K562 (cell line): Measurements from ENCODE around the gene RBM26. TPM values are rescaled to one million over a fixed set of nuclear protein-coding genes. Genes with fewer than 3 reads are reported as not detected.

Experiments used
- ATAC-seq: fragments of 200-7000 bp; cut with Tn5 transposase; 3 replicates; pipeline ENCODE4 v1.9.1; 2020; ENCODE audit warnings: moderate library complexity
- BruUV-seq: library from RNA; stranded (reverse); fragments of 400-500 nt; replicated peaks from 2 replicates; lab custom pipeline; 2021; lab: Mats Ljungman, UMichigan
- CTCF ChIA-PET: fragments of 300-600 bp; formaldehyde crosslinking; extraction: SDS; loops from one replicate; lab custom pipeline; 2021; ENCODE audit warnings: low intra/inter-chr PET ratio; lab: Yijun Ruan, JAX
- POLR2A ChIA-PET: fragments of 300-600, 350-650 bp; sonication (Branson Sonifier 250); formaldehyde crosslinking; extraction: SDS; loops from one replicate; lab custom pipeline; 2021; ENCODE audit warnings: antibody characterized with exemption, inconsistent platforms; lab: Yijun Ruan, JAX
- DNase-seq, 4 experiments: peaks; one replicate each; pipeline versions ENCODE4 v3.0.0 to v3.0.0-alpha.2; 2011 to 2018; ENCODE audit warnings: low spot score in 3 of 4, mixed read lengths in 3 of 4; ENCODE audit errors: extremely low read depth in 1 of 4
- FAIRE-seq: peaks from 2 replicates; lab custom pipeline; 2011; peaks lifted over from hg19 to GRCh38; lab: Jason Lieb, UNC
- H2AFZ ChIP-seq: 2 replicates; pipeline ENCODE4 v1.6.0; 2011; ENCODE audit warnings: low read depth, low read length, control low read depth, inconsistent platforms
- H3K27ac ChIP-seq: fragments of 200-600 bp; 3 replicates; pipeline ENCODE4 v1.8.0; 2011; ENCODE audit warnings: low read depth, mild to moderate bottlenecking, control low read depth, inconsistent platforms, low read length, moderate library complexity, mixed read lengths; ENCODE audit errors: extremely low read depth
- H3K27me3 ChIP-seq, 2 experiments: fragments of 300-600 bp in 1 of 2; 2 replicates in 1 of 2; 3 replicates in 1 of 2; pipeline versions ENCODE4 v1.6.0 to v1.8.0; 2011; ENCODE audit warnings: inconsistent platforms in 2 of 2, low read length in 2 of 2, mild to moderate bottlenecking in 1 of 2, mixed read lengths in 1 of 2, moderate library complexity in 1 of 2; ENCODE audit not compliant: control insufficient read depth in 2 of 2, insufficient read depth in 2 of 2
- H3K36me3 ChIP-seq: fragments of 300-600 bp; 3 replicates; pipeline ENCODE4 v1.8.0; 2011; ENCODE audit warnings: mild to moderate bottlenecking, low read length, inconsistent platforms; ENCODE audit not compliant: control insufficient read depth, insufficient read depth
- H3K4me1 ChIP-seq, 2 experiments: fragments of 200-600 bp in 1 of 2; replicated peaks in 1 of 2; 2 replicates in 1 of 2; 3 replicates in 1 of 2; pipeline versions ENCODE4 v1.5.1 to v1.8.0; 2011; ENCODE audit warnings: inconsistent platforms in 2 of 2, low read length in 2 of 2, mild to moderate bottlenecking in 1 of 2, mixed read lengths in 1 of 2, moderate library complexity in 1 of 2; ENCODE audit not compliant: control insufficient read depth in 2 of 2, insufficient read depth in 2 of 2
- H3K4me2 ChIP-seq: 2 replicates; pipeline ENCODE4 v1.6.1; 2011; ENCODE audit warnings: low read length, control low read depth, inconsistent platforms, mixed read lengths; ENCODE audit not compliant: insufficient read depth
- H3K4me3 ChIP-seq: fragments of 200-600 bp; sonication (generic), shearing (Covaris generic); 2 replicates; pipeline ENCODE4 v1.5.1; 2016; ENCODE audit warnings: control low read depth, inconsistent platforms
- H3K79me2 ChIP-seq: fragments of 200-600 bp; 3 replicates; pipeline ENCODE4 v1.8.0; 2011; ENCODE audit warnings: low read length, inconsistent platforms; ENCODE audit not compliant: control insufficient read depth, insufficient read depth
- H3K9ac ChIP-seq, 2 experiments: 2 replicates each; pipeline versions ENCODE4 v1.6.0 to v1.6.1; 2011; ENCODE audit warnings: low read depth in 2 of 2, low read length in 2 of 2, control low read depth in 1 of 2, inconsistent platforms in 1 of 2, mild to moderate bottlenecking in 1 of 2, mixed read lengths in 1 of 2; ENCODE audit not compliant: insufficient read depth in 1 of 2
- H3K9me1 ChIP-seq: one replicate; pipeline ENCODE4 v1.6.0; 2011; ENCODE audit warnings: inconsistent platforms, mild to moderate bottlenecking, low read length, moderate library complexity; ENCODE audit not compliant: control insufficient read depth, insufficient read depth
- H3K9me3 ChIP-seq: replicated peaks from 2 replicates; pipeline ENCODE4 v1.5.1; 2011; ENCODE audit warnings: low read depth, low read length, inconsistent platforms; ENCODE audit not compliant: control insufficient read depth, insufficient read depth
- H4K20me1 ChIP-seq: replicated peaks from 2 replicates; pipeline ENCODE4 v1.6.1; 2011; ENCODE audit warnings: low read length, inconsistent platforms, mixed read lengths; ENCODE audit not compliant: control insufficient read depth, insufficient read depth
- BACH1 ChIP-seq: fragments of 200-800 bp; sonication (Bioruptor generic); IDR thresholded peaks from 2 replicates; pipeline ENCODE4 v1.6.1; 2016; ENCODE audit warnings: missing genetic modification characterization, missing compliant biosample characterization
- C11orf30 ChIP-seq: fragments of 450-650 bp; IDR thresholded peaks from 2 replicates; pipeline ENCODE4 v1.6.1; 2016; ENCODE audit warnings: low read depth, mild to moderate bottlenecking
- CBX2 ChIP-seq: fragments of 200-600 bp; sonication (generic); IDR thresholded peaks from one replicate; pipeline ENCODE4 v1.6.1; 2012; ENCODE audit warnings: mild to moderate bottlenecking, low read length, inconsistent platforms; ENCODE audit not compliant: insufficient read depth, poor library complexity, severe bottlenecking
- CHD2 ChIP-seq: IDR thresholded peaks from 2 replicates; pipeline ENCODE4 v1.6.1; 2011; ENCODE audit warnings: low read depth, low read length
- CTCFL ChIP-seq: IDR thresholded peaks from 2 replicates; pipeline ENCODE4 v1.6.1; 2011; ENCODE audit warnings: borderline replicate concordance, low read depth, mild to moderate bottlenecking, moderate library complexity, low read length; ENCODE audit not compliant: insufficient read depth, poor library complexity, severe bottlenecking
- DNMT1 ChIP-seq: fragments of 450-650 bp; IDR thresholded peaks from 2 replicates; pipeline ENCODE4 v1.6.1; 2016; ENCODE audit warnings: antibody characterized with exemption, mild to moderate bottlenecking
- FOXA3 ChIP-seq, 2 experiments: fragments of 450-650 bp in 1 of 2; sonication (generic) in 1 of 2; formaldehyde crosslinking; IDR thresholded peaks in 1 of 2; conservative IDR thresholded peaks in 1 of 2; 2 replicates each; pipeline versions ENCODE4 v1.4.0 to v1.8.0; 2020 to 2022; ENCODE audit warnings: mild to moderate bottlenecking in 2 of 2, missing genetic modification reagents in 1 of 2
- MAFF ChIP-seq: IDR thresholded peaks from 2 replicates; pipeline ENCODE4 v1.6.1; 2012; ENCODE audit warnings: low read length, improper control_type of control experiment
- MAFG ChIP-seq: fragments of 450-650 bp; conservative IDR thresholded peaks from 2 replicates; pipeline ENCODE4 v1.6.1; 2016; ENCODE audit warnings: missing genetic modification characterization, missing compliant biosample characterization
- MAFK ChIP-seq: IDR thresholded peaks from 2 replicates; pipeline ENCODE4 v1.6.1; 2011; ENCODE audit warnings: low read length, improper control_type of control experiment
- OTX1 ChIP-seq: fragments of 450-650 bp; formaldehyde crosslinking; IDR thresholded peaks from 2 replicates; pipeline ENCODE4 v1.4.0; 2022; ENCODE audit warnings: mild to moderate bottlenecking
- ZNF133 ChIP-seq: fragments of 250-450 bp; sonication (Bioruptor Pico); IDR thresholded peaks from 2 replicates; pipeline ENCODE4 v1.4.0; 2020; ENCODE audit warnings: mild to moderate bottlenecking
- ZNF316 ChIP-seq: fragments of 450-650 bp; IDR thresholded peaks from 2 replicates; pipeline ENCODE4 v1.6.1; 2016
- WGBS: fragments of 100-300 bp; shearing (Covaris generic); methylation state at CpG from one replicate; pipeline ENCODE4 v1.1.6; 2016; ENCODE audit warnings: low coverage, mixed read lengths; ENCODE audit not compliant: insufficient coverage; ENCODE audit errors: missing lambda C conversion rate; 5-methylcytosine and 5-hydroxymethylcytosine counted together
- in situ Hi-C: fragments of 300-500 bp; cut with MboI; formaldehyde crosslinking; loops from 4 replicates; pipeline ENCODE4 v1.15.0; 2018; ENCODE audit warnings: inconsistent platforms, mixed read lengths
- intact Hi-C: fragments of 100-400 bp; cut with micrococcal nuclease; formaldehyde crosslinking; loops from 2 replicates; pipeline ENCODE4 v1.14.2; 2022
- polyA plus RNA-seq, 8 experiments: library from polyadenylated mRNA; depleted of rRNA in 4 of 8; stranded (reverse) in 5 of 8; unstranded in 3 of 8; fragments of >200 nt; fragmentation: Nextera tagmentation in 2 of 8; fragmentation: Illumina TruSeq in 1 of 8; extraction: Ambion mirVana in 2 of 8; extraction: Trizol in 1 of 8; gene quantifications; 2 replicates each; pipeline versions ENCODE4 v1.2.1 to v1.2.3, GENCODE V29; 2011 to 2014; ENCODE audit warnings: inconsistent platforms in 1 of 8, missing spikeins in 1 of 8
- total RNA-seq, 7 experiments: library from RNA; depleted of rRNA in 6 of 7; stranded (reverse); fragments of >200 nt in 6 of 7; fragmentation: Illumina TruSeq in 2 of 7; extraction: Trizol in 2 of 7; gene quantifications; 2 replicates each; pipeline versions ENCODE4 v1.2.1 to v1.2.3, GENCODE V29; 2011 to 2021; ENCODE audit warnings: low replicate concordance in 1 of 7

The RBM26 gene
- total and polyA plus RNA-seq, 9 of the 15 experiments (the other 6 are each of a cell fraction or from before 2014, with no cell fraction given) = 10.0 to 42.4 (median 26.4) TPM

GRCh38 chr13:79328510-79328909, 77.5 kb downstream of the RBM26 start:
- 100% methylated on average over 1 of the region's 1 CpG for WGBS
- no peaks in the 10 kb centered on the region for H3K9me1 ChIP-seq
- no peak overlapping the region for H2AFZ ChIP-seq
- in situ Hi-C loops (no loop called here), intact Hi-C loops (no loop called here)
- H3K9me3 ChIP-seq = no peaks in the 10 kb centered on the region
- H3K4me1 ChIP-seq = no peaks in the 10 kb centered on the region
- no peak overlapping the region for H3K4me2 ChIP-seq
- H3K27me3 ChIP-seq = no peaks in the 10 kb centered on the region
- no peak overlapping the region for H3K9ac ChIP-seq
- POLR2A ChIA-PET = interaction anchor here (1.6 kb wide), 1 partner anchor 10 kb away, joined by 4 read pairs; no protein-coding TSS in a partner anchor
- no peaks in the 10 kb centered on the region; the same call in 2 of the 3 replicates for H3K79me2 ChIP-seq
- FAIRE-seq = no peak
- H3K27ac ChIP-seq = no peak overlapping the region
- no TSS peak for BruUV-seq
- peaks cover 64% of the 10 kb centered on the region for H3K36me3 ChIP-seq
- no peak for TF ChIP-seq DNMT1
- no peak for TF ChIP-seq CHD2
- peak; percentile 68; the same call in 1 of the 2 replicates for TF ChIP-seq MAFK
- TF ChIP-seq CBX2 = no peak
- no peak for TF ChIP-seq FOXA3 (CRISPR knock-in tag; conservative IDR thresholded peaks at IDR 0.05 in 1 of 2, IDR thresholded peaks at IDR 0.05 in 1 of 2)
- TF ChIP-seq CTCFL = no peak
- TF ChIP-seq MAFG (tag) = peak; percentile 78
- TF ChIP-seq BACH1 (tag) = no peak
- TF ChIP-seq C11orf30 = peak; percentile 83
- TF ChIP-seq MAFF = peak; percentile 69; the same call in 1 of the 2 replicates
- peak; percentile 96 for TF ChIP-seq ZNF316
- no peak for TF ChIP-seq OTX1 (CRISPR knock-in tag)
- TF ChIP-seq ZNF133 = no peak
- CTCF ChIA-PET = no interaction called here
- DNase-seq = no peak
- no peak for ATAC-seq
- H3K4me3 ChIP-seq = no peak overlapping the region
- H4K20me1 ChIP-seq = no peaks in the 10 kb centered on the region
